Suprapubic skin (tissue), 4 donors: ENCODE measurements around the gene VWA2. TPM values are rescaled to one million over a fixed set of nuclear protein-coding genes. Genes with fewer than 3 reads are reported as not detected.

Experiments used
- total RNA-seq, 4 donors: library from RNA; depleted of rRNA; stranded (reverse); fragments of >200 nt; gene quantifications; one replicate each; pipeline ENCODE4 v1.1.0, GENCODE V29; 2016

Gene VWA2
- total RNA-seq, 4 donors from 2014 or later: 15.7 to 31.0 (median 20.2) TPM

Other genes starting within 250 kb of the VWA2 start
- 1 to 10 TPM in 3 of 4 donors, under 1 TPM in 1; 0.56 to 1.4 (median 1.1) TPM for gene ADRB1, start 195.4 kb upstream of the VWA2 start, total RNA-seq
- gene CCDC186, start 65.1 kb upstream of the VWA2 start, total RNA-seq: 10 to 100 TPM; 39.0 to 87.8 (median 50.9) TPM
- gene TDRD1, start 59.9 kb upstream of the VWA2 start, total RNA-seq: under 1 TPM in 3 of 4 donors, not detected in 1; 0.17 to 0.42 (median 0.40) TPM
- 10 to 100 TPM; 10.8 to 32.0 (median 15.7) TPM for gene AFAP1L2, start 165.2 kb downstream of the VWA2 start, total RNA-seq